Tibial artery (tissue), 4 donors: ENCODE data around the gene IRX4.

Source experiments
- DNase-seq, 2 donors: peaks; one replicate each; pipeline ENCODE4 v3.0.0-alpha.2; 2019
- H3K27ac ChIP-seq, 2 donors: fragments of 200-600 bp; sonication (generic) in 1 of 2; 1 replicate in 1 of 2; 2 replicates in 1 of 2; pipeline ENCODE4 v1.5.1; 2018 to 2019; ENCODE audit warnings: mild to moderate bottlenecking in 1 of 2
- H3K27me3 ChIP-seq, 2 donors: fragments of 200-600 bp; sonication (generic) in 1 of 2; one replicate each; pipeline versions ENCODE4 v1.5.1 to v1.6.0; 2016 to 2019
- H3K36me3 ChIP-seq, 3 donors: fragments of 200-600 bp; sonication (generic) in 2 of 3; one replicate each; pipeline ENCODE4 v1.5.1; 2016 to 2019; ENCODE audit warnings: mild to moderate bottlenecking in 2 of 3
- H3K4me1 ChIP-seq, 4 donors: fragments of 200-600 bp; sonication (generic) in 2 of 4; 1 replicate in 3 of 4; 2 replicates in 1 of 4; pipeline ENCODE4 v1.5.1; 2016 to 2019
- H3K4me3 ChIP-seq, 2 donors: fragments of 200-600 bp; sonication (generic) in 1 of 2; 1 replicate in 1 of 2; 2 replicates in 1 of 2; pipeline ENCODE4 v1.5.1; 2018 to 2019; ENCODE audit warnings: mild to moderate bottlenecking in 2 of 2
- H3K9me3 ChIP-seq, 3 donors: fragments of 200-600 bp; sonication (generic) in 1 of 3; one replicate each; pipeline ENCODE4 v1.5.1; 2016 to 2019
- CTCF ChIP-seq, 2 experiments: fragments of 200-600 bp in 1 of 2; fragments of 450-650 bp in 1 of 2; IDR thresholded peaks; one replicate each; pipeline ENCODE4 v1.5.1; 2017 to 2019; ENCODE audit warnings: antibody characterized with exemption in 2 of 2, mild to moderate bottlenecking in 1 of 2, moderate library complexity in 1 of 2
- intact Hi-C: fragments of 100-400 bp; cut with DNase I; formaldehyde crosslinking; loops from one replicate; pipeline ENCODE4 v1.15.0; 2023; ENCODE audit warnings: low total_unique reads

IRX4 gene

GRCh38 chr5:1893754-1894153 lies 11.0 kb upstream of the IRX4 start:
- TF ChIP-seq CTCF (IDR thresholded peaks at IDR 0.05) = no peak
- no peak for DNase-seq
- Histone ChIP-seq H3K4me1 (no peaks in the 10 kb centered on the region), H3K27me3 (peaks cover 0 to 51% of the 10 kb centered on the region in 2 donors), H3K27ac (no peak overlapping the region), H3K4me3 (no peak overlapping the region), H3K9me3 (no peaks in the 10 kb centered on the region), H3K36me3 (no peaks in the 10 kb centered on the region)
- intact Hi-C loops = no loop called here

- intact Hi-C loops = no loop called here
- H3K4me3 ChIP-seq = no peak overlapping the region
- no peak overlapping the region for H3K27ac ChIP-seq
- peaks cover 0 to 55% of the 10 kb centered on the region in 2 donors for H3K27me3 ChIP-seq
- H3K36me3 ChIP-seq = no peaks in the 10 kb centered on the region
- TF ChIP-seq CTCF (IDR thresholded peaks at IDR 0.05) = no peak
- no peaks in the 10 kb centered on the region for H3K9me3 ChIP-seq
- no peak for DNase-seq
- H3K4me1 ChIP-seq = peaks cover 0 to 4% (median 0%) of the 10 kb centered on the region in 4 donors
Observed at GRCh38 chr5:1892685-1893445, 10.1 kb upstream of the IRX4 start.

GRCh38 chr5:1892211-1892610 lies 9.5 kb upstream of the IRX4 start:
- H3K27me3 ChIP-seq = peaks cover 0 to 58% of the 10 kb centered on the region in 2 donors
- H3K27ac ChIP-seq = no peak overlapping the region
- no peak overlapping the region for H3K4me3 ChIP-seq
- TF ChIP-seq CTCF (IDR thresholded peaks at IDR 0.05) = no peak
- DNase-seq = no peak
- H3K9me3 ChIP-seq = no peaks in the 10 kb centered on the region
- no peaks in the 10 kb centered on the region for H3K36me3 ChIP-seq
- intact Hi-C loops = no loop called here
- peaks cover 0 to 10% (median 1%) of the 10 kb centered on the region in 4 donors for H3K4me1 ChIP-seq

GRCh38 chr5:1891391-1891790 lies 8.7 kb upstream of the IRX4 start:
- H3K27ac ChIP-seq = no peak overlapping the region
- no peaks in the 10 kb centered on the region for H3K36me3 ChIP-seq
- no peak for TF ChIP-seq CTCF (IDR thresholded peaks at IDR 0.05)
- intact Hi-C loops = no loop called here
- H3K4me1 ChIP-seq = peaks cover 0 to 18% (median 3%) of the 10 kb centered on the region in 4 donors
- no peak overlapping the region for H3K4me3 ChIP-seq
- no peak for DNase-seq
- no peaks in the 10 kb centered on the region for H3K9me3 ChIP-seq
- H3K27me3 ChIP-seq = peaks cover 0 to 58% of the 10 kb centered on the region in 2 donors

GRCh38 chr5:1890296-1890695 lies 7.6 kb upstream of the IRX4 start:
- no peak for TF ChIP-seq CTCF (IDR thresholded peaks at IDR 0.05)
- no peak for DNase-seq
- Histone ChIP-seq H3K27ac (no peak overlapping the region), H3K36me3 (no peaks in the 10 kb centered on the region), H3K27me3 (peaks cover 0 to 63% of the 10 kb centered on the region in 2 donors), H3K4me3 (no peak overlapping the region), H3K4me1 (peaks cover 0 to 21% (median 3%) of the 10 kb centered on the region in 4 donors), H3K9me3 (no peaks in the 10 kb centered on the region)
- intact Hi-C loops = no loop called here
